ENCODE data around the gene ALCAM.

ALCAM gene

DNA sequence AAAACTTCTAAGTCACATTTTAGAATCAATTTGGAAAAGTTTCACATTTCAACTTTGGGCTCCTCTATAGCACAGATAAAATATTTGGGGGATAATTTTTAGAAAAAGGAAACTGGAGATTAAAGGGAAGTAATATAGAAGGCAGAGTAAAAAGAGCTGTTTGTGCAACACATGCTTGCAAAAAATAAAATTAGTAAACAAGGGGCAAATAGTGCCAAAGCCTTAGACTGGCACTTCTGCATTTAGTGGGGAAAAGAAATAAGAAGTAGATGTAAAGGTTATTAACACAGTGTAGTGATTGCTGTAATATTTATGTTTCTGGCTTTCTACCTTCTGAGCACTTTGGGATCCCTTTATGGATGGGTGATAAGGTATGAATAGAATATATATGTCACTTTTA is 255.5 kb downstream of the ALCAM start:
- Histone ChIP-seq H3K4ac (ENCODE audit: low read depth, low read length) (no peak overlapping the region), H3K79me1 (ENCODE audit: low read length) (no peaks in the 10 kb centered on the region), H2BK12ac (ENCODE audit: low read length) (no peak overlapping the region), H4K91ac (ENCODE audit: low read depth, low read length) (no peak overlapping the region), H3K27me3 (ENCODE audit: insufficient read depth, low read length) (no peaks in the 10 kb centered on the region), H3K27ac (ENCODE audit: low read depth, low read length) (no peak overlapping the region), H2AK5ac (ENCODE audit: low read length) (no peak overlapping the region), H2BK5ac (ENCODE audit: low read depth, low read length, poor library complexity) (no peak overlapping the region), H2BK120ac (ENCODE audit: insufficient read depth, low read length, poor library complexity) (no peak overlapping the region), H3K18ac (ENCODE audit: low read length) (no peak overlapping the region), H4K8ac (ENCODE audit: low read depth, low read length) (no peak overlapping the region), H3K9ac (ENCODE audit: low read length) (no peak overlapping the region), H4K12ac (ENCODE audit: low read depth, low read length) (no peak overlapping the region), H3K23ac (ENCODE audit: low read length) (no peak overlapping the region), H3K79me2 (ENCODE audit: control insufficient read depth, insufficient read depth, low read length, poor library complexity) (no peaks in the 10 kb centered on the region), H3K9me3 (ENCODE audit: insufficient read depth, low read depth, low read length) (no peaks in the 10 kb centered on the region), H3K36me3 (ENCODE audit: control insufficient read depth in 1 of 2, insufficient read depth in 2 of 2, low read length in 2 of 2) (no peaks in the 10 kb centered on the region), H3K4me1 (ENCODE audit: control insufficient read depth in 1 of 2, insufficient read depth in 2 of 2, low read length in 2 of 2) (no peaks in the 10 kb centered on the region), H2AFZ (ENCODE audit: insufficient read depth, low read length, poor library complexity) (no peak overlapping the region), H3K4me2 (ENCODE audit: low read length) (no peak overlapping the region), H3K4me3 (ENCODE audit: low read depth, low read length) (no peak overlapping the region), H3K14ac (ENCODE audit: low read length) (no peak overlapping the region)
- no peak for DNase-seq

Measured in trophoblast cell (in vitro differentiated cells and primary cell).